ENCODE results near the gene HERC5.
"Not testable (repeated sequence)": the region's sequence is repeated elsewhere in the genome, so short reads cannot be mapped to it uniquely, and the experiment has no call there.

HERC5 gene

DNA sequence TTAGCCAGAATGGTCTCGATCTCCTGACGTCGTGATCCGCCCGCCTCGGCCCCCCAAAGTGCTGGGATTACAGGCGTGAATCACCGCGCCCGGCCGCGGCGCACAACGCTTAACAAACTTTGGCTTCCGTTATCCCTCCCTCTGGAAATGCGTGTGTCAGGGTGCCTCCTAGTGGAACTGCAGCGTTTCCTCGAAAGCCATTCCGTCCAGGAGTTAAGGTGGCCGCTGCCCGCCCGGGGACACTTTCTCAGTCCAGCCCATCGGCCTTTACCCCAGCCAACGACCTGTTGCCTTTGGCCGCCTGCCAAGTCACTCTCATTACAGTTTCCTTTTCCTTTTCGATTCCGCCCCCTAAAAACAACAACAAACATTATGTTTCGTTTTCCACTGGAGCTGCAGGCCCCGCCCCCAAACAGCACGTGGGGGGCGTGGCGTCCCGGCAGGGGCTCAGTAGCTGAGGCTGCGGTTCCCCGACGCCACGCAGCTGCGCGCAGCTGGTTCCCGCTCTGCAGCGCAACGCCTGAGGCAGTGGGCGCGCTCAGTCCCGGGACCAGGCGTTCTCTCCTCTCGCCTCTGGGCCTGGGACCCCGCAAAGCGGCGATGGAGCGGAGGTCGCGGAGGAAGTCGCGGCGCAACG lies at the start of gene HERC5:
HERC5 (plus strand) TSS at position 450 of the 637 bp plus-strand sequence; CDS start at position 601, 151 bp downstream.
- DNase-seq = peak; percentile 99

DNA sequence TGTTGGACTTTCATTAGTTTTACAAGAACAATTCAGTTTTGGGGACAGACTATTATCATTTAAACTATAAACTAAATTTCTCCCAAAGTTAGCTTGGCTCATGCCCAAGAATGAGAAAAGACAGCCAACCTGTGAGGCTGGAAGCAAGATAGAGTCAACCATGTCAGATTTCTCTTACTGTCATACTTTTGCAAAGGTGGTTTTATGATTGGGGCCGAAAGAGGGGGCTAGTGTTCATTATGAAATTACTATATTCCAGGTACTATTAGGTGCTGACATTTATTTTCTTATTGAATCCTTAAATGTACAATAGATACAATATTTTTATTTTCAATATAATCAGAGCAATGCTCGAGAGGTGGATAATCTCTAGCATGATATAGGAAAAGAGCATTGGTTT lies 47.7 kb upstream of the HERC5 start:
- DNase-seq = no peak

DNA sequence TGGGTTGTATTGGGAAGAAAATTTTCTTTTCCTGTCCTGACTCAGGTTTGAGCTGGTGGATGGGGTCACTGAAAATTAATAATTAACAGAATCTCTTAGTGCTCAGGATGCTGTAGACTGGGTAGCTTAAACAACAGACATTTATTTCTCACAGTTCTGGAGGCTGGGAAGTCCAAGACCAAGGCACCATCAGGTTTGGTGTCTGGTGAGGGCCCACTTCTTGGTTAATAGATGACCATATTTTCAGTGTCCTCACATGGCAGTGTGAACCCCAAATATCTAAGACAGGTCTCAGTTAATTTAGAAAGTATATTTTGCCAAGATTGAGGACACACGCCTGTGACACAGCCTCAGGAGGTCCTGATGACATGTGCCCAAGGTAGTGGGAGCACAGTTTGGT lies 47.1 kb upstream of the HERC5 start:
- no peak for DNase-seq

DNA sequence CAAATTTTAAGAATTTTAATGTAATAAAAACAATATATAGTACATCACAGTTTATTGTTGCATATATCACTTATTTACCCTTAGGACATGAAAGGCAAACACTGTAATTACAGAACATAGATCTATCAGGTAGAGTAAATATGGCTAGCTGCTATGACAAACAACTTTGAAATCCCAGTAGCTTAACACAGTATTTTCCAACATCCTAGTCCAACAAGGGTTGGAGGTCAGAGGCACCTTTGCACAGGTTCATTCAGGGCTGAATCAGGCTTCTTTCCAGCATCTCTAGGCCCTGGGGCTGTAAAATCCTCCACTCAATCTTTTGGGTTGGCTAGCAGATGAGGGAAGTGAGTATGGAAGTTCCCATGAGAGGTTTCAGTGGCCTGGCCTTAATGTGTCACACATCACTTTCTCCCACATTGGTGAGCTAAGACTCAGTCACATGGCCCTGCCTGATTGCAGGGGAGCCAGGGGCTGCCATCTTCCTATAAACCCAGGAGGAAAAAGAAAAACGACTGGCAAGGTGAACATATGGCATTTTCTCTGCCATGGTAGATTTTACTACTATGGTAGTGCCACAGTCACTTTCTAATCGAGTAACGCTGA lies 45.3 kb upstream of the HERC5 start:
- no peak for DNase-seq

DNA sequence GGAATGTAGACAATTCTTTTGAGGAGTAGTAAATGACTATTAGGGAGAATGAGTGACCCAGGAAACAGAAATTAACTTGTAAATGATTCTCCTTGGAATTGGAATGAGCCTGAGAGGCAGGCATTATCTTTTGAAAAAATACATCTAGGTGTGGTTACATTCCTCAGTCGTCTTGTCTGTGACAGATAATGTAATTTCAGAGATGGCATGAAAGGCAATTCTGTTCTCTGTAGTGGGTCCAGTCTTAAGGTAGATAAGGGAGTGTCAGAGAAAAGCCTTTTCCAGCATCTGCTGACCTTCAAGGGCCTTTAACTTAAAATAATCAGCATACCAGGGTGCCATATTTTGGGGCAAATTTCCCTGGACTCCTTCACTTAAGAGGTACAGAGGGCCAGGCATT lies 43.1 kb upstream of the HERC5 start:
- DNase-seq = no peak

DNA sequence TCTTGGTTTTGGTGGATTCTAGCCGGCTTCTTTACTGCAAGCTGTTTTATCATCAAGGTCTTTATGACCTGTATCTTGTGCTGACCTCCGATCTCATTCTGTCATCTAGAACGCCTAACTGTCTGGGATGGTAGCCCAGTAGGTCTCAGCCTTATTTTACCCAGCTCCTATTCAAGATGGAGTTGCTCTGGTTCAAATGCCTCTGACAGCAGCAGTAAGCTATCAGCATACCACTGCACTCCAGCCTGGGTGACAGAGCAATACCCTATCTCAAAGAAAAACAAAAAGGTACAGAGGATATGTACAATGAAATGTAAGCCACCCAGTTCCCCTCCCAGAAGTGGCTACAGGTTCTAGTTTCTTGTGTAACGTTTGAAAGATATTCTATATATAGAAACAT lies 42.2 kb upstream of the HERC5 start:
- no peak for DNase-seq

DNA sequence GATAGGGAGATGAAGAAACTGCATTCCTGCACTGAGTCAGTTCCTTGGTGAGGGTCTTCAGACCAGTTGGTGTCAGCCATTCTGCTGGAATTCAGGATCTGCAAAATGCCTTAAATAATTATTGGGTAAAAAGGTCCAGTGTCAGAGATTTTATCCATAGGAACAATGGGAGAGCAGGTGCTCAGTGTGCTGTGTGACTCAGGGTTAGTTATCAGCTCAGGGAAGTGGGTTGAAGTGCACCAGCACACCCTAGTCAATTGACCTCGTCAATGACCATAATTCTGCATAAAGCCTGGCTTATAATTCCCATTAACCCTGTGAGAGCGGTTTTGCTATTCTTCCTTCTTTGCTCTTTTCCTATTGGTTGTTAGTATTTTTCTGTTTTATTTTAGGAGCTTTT lies 40.9 kb upstream of the HERC5 start:
- no peak for DNase-seq

DNA sequence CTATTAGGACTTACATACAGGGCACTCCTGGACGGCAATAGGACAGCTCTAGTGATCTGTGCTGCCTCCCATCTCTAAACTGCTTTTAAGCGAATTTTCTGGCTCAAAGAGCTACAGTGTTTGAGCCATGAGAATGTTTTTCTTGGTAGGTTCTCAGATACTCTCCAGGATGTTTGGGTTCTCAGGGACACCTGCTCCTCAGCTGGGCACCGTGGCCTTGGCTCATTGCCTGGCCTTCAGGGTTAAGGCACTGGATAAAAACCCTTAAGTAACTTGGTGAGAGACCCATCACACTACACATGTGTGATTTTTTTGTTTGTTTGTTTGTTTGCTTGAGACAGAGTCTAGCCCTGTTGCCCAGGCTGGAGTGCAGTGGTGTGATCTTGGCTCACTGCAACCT lies 38.5 kb upstream of the HERC5 start:
- no peak for DNase-seq

DNA sequence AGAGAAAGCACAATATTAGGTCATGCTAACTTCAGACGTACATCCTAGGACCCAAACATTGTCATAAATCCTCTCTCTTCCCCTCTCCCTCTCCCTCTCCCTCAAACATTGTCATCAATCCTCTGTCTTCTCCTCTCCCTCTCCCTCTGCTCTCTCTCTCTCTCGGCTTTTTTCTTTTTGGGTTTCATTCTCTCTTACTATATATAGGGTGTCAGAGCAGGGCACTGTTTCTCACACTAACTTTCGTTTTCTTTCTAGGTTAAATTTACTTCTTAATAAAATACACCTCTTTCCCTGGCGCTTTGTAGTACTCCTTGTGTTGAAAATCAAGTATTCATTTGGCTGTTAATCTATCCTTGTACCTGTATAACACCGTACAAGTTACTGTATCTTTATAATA lies 37.0 kb upstream of the HERC5 start:
- no peak for DNase-seq

DNA sequence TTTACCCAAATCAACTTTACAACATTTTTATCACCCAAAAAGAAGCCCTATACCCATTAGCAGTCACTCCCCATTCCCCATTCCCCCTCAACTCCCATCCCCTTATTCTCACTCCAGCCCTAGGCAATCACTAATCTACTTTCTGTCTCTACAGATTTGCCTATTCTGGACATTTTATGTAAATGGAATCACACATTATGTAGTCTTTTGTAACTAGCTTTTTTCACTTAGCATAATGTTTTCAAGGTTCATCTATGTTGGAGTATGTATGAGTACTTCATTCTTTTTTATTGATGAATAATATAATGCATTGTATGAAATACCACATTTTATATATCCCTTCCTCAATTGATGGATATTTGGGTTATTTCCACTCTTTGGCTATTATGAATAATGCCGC lies 36.1 kb upstream of the HERC5 start:
- DNase-seq = no peak

DNA sequence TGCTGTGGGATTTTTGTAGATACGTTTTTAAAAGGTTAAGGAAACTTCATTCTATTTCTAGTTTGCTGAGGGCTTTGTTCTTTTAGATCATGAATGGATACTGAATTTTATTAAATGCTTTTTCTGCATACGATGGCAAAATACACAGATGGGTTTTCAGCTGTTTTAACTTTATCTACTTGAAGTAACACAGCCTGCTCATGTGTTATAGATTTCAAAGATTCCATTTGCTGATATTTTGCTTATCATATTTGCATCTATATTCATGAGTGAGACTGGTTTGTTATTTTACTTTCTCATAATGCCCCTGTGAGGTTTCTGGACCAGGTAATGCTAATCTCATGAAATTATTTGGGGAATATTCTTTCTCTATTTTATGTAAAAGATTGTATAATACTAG lies 34.5 kb upstream of the HERC5 start:
- DNase-seq = no peak

DNA sequence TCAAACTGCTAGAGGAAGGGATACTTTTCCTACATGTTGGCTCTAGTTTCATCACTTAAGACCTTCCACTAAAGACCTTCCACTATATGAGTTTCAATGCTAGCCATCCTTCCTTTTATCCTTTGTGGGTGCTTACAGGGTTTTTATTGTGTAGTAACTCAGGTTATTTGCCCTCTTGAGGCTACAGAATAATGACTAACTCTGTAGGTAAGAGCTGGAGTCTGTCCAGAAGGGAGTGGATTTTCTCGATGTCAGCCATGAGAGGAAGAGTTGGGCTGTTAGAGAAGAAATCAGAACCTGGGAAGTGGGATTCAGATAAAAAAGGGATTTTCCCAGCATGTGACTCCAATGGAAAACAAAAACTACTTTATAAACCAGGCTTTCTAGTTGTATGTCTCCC lies 27.5 kb upstream of the HERC5 start:
- no peak for DNase-seq

DNA sequence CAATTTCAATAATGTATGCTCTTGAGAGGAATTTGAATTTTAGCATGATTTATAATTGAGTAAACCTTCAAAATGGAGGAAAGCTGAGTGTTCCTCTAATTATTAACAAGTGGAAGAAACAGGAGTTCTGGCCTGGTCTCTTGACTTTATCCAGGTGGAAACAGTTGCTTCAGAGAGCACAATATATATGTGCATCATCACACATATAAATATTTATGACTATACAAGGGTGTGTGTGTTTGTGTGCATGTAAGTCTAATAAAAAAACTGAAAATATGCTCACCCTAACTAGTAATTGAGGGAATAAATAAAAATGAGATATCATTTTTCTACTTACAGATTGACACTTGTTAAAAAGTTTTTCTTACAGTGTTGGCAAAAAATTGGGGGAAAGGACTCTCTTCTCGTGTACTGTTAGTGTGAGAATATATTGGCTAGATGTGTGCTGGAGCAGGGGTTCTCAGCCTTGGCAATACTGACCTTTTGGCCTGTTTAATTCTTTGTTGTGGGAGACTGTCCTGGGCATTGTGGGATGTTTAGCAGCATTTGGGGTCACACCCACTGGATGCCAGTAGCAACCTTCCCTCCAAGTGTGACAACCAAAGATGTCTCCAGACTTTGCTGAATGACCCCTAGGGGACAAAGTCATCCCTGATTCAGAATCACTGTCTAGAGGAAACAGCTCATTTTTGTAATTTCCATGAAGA lies 20.8 kb upstream of the HERC5 start:
- DNase-seq = no peak

DNA sequence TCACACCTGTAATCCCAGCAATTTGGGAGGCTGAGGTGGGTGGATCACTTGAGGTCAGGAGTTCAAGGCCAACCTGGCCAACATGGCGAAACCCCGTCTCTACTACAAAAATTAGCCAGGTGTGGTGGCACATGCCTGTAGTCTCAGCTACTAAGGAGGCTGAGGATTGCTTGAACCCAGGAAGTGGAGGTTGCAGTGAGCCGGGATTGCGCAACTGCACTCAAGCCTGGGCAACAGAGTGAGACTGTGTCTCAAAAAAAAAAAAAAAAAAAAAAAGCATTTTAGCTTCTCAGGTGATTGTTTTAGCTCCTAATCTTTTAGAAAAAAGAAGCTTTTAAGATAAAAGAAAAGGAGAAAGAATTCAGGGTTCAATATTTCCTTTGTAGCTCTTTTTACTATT lies 19.0 kb upstream of the HERC5 start:
- not testable (repeated sequence) for DNase-seq

DNA sequence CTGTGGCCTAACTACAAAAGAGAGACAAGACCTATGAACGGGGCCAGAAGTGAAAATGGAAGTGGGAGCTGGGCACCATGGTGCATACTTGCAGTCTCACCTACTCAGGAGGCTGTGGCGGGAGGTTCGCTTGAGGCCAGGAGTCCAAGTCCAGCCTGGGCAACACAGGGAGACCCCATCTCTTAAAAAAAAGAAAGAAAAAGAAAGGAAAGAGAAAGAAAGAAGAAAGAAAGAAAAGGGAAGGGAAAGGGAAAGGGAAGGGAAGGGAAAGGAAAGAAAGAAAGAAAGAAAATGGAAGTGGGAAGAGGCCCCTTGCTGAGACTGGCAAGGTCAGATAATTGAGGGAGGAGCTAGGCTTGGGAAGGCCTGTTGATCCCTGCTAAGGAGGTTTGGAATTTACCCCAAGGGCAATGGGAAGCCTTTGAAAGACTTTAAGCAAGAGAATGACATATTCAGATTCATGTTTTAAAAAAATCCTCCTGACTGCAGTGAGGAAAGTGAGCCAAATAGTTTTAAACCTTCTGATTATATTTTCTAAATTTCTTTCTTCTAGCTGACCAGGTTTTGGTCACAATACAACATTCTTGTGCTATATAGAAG lies 17.7 kb upstream of the HERC5 start:
- peak; percentile 74 for DNase-seq

DNA sequence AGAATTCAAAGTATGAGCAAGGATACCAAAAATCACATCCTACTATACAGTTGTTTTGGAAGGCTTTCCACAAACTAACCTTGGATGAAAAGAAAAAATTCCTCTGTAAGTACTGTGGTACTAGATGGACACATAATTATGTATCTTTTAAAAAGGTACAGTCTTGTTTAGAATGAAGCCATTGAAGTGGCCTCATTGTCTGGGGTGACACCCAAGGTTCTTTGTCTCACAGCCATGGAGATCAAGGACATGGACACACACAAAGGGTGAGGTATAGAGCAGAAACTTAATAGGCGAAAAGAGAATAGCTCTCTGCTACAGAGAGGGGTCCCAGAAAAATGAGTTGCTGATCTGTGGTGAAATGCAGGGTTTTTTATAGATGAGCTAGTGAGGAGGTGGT lies 16.8 kb upstream of the HERC5 start:
- no peak for DNase-seq

DNA sequence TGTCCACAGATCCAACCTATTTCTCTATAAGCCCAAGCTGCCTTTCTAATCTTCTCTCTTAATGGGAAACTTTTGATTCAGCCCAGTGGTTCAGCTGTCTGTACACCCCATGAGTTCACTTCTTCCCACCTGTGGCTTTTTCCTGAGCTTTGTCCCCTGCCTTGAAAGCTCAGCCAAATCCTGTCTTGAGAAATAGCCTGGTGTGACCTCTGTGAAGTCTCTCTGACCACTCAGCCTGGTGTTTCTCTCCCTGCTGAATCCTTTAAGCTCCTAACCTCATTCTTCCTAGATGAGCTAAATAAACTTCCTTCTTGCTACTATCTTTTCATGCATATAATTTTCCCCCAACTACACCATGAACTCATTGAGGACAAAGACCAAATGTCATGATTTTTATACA lies 15.2 kb upstream of the HERC5 start:
- no peak for DNase-seq

DNA sequence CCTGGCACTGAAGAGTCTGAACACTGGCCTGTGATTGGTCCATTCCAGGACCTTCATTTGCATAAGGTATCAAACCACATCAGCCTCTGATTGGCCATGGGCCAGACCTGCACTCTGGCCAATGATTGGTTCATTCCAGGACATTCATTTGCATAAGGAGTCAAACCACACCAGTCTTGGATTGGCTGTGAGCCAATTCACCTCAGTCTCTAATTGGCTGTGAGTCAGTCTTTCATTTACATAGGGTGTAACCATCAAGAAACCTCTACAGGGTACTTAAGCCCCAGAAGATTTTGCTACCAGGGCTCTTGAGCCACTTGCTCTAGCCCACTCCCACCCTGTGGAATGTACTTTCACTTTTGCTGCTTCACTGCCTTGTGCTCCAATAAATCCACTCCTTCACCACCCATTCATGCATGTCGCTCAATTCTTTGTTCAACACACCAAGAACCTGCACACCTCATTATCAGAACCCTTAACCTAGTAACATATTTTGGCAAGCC lies 14.2 kb upstream of the HERC5 start:
- no peak for DNase-seq

DNA sequence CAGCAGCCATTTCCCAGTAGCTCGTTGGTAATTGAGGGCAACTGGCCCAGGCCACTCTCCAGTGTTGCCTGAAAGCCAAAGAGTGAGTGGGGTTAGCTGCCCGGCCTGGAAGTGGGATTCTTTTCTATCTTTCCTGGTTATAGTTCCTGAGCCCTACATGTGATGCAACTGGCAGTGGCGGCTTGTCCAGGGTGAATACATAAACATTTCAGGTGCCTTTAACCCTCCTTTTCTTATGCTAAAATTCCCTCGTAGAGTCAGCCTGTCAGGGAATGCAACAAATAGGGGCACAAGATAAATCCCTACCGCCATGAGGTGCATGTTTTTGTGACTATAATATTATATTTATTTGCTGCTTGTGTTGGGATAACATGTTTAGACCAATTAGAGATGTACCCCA lies 13.4 kb upstream of the HERC5 start:
- DNase-seq = no peak

DNA sequence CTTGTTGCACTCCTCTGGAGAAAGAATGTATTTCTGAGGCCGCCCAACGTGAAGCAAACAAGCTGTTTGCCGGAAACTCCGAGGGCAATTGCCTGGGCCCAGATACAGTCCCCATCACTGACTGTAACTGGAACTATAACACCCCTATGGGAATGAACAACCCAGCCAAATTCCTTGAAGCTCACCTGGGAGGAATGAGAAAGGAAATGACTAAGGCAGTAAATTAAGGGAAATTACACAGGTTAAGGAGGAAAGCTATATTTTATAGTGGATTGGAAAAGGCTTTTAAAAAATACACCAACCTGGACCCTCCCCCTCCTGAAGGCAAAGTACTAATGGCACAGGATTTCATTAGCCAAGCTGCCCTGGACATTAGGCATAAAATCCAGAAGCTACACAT lies 11.7 kb upstream of the HERC5 start:
- no peak for DNase-seq

DNA sequence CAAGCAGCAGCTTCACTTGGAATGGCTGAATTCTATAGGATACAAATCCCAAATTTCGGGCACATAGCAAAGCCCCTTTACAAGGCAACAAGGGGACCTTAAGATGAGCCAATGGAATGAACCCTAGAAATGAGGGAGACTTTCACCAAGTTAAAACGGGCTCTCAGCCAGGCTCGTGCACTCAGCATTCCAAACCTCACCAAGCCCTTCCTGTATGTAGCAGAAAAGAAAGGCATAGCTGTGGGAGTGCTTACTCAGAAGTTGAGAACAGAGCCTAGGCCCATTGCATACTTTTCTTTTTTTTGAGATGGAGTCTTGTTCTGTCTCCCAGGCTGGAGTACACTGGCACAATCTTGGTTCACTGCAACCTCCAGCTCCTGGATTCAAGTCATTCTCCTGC lies 10.8 kb upstream of the HERC5 start:
- no peak for DNase-seq

DNA sequence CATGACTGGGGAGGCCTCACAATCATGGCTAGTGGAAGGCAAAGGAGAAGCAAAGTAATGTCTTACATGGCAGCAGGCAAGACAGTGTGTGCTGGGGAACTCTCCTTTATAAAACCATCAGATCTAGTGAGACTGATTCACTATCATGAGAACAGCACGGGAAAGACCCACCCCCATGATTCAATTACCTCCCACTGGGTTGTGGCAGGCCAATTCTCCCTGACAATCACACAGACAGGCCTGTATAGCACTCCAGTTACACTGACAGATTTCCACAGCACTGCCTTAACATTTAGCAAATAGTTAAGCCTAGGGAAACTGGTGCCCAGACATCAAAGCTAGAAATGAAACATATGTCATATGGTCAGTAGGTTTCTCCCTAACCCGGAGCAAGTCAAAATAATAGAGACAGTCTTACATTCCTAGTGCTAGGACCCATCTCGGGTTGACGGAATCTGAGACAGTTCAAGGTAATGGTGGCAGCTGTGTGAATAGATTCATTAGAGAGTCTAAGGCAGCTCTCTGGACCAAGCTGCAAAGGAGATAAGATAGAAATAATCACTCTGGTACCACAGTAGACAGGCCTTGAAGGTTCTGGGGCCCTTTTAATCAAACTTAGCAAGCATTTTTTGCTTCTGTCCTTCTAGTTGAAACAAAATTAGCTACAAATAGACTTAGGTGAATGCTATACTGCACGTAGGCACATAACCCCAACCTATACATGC lies 9.4 kb upstream of the HERC5 start:
- no peak for DNase-seq

DNA sequence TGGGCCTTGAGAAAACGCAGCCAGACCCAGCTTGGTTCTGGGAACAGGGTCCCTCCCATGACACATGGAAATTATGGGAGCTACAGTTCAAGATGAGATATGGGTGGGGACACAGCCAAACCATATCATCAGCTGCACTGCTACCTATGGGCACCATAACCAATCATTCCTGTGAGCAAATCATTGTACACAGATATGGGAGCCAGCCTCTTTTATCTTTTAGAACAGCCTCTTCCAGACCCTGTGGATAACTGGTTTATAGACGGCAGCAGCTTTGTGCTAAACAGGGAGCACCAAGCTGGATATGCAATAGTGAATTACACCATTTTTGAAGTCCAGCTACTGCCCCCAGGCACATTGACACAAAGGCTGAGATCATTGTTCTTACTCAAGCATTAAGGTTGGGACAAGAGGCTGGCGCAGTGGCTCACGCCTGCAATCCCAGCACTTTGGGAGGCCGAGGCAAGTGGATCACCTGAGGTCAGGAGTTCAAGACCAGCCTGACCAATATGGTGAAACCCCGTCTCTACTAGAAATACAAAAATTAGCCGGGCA lies 8.6 kb upstream of the HERC5 start:
- DNase-seq = not testable (repeated sequence)
